ENCODE data around the gene ADAD2. TPM values are rescaled to one million over a fixed set of nuclear protein-coding genes. Genes with fewer than 3 reads are reported as not detected.
A peak's percentile ranks its signal among the peaks of the same experiment; 100 is the strongest.

ADAD2 gene
- total and polyA plus RNA-seq, 9 of the 15 experiments (the other 6 are each of a cell fraction or from before 2014, with no cell fraction given), result 0.07 TPM; not detected in 8

- TF ChIP-seq SRSF1 (IDR thresholded peaks at IDR 0.05; ENCODE audit: low read depth, low read length), result no peak
- no peak for TF ChIP-seq ZNF134 (CRISPR knock-in tag; conservative IDR thresholded peaks at IDR 0.05)
- TF ChIP-seq ZKSCAN8 (CRISPR knock-in tag; IDR thresholded peaks at IDR 0.05), result no peak
- 0 out of 2 replicates have a peak, but pooled peaks have one; percentile 8 for TF ChIP-seq DNMT1 (IDR thresholded peaks at IDR 0.05)
- no peak for TF ChIP-seq ZNF217 (CRISPR knock-in tag; IDR thresholded peaks at IDR 0.05)
- TF ChIP-seq CHD1 (IDR thresholded peaks at IDR 0.05; ENCODE audit: low read length), result no peak
- TF ChIP-seq EP400 (IDR thresholded peaks at IDR 0.05), result peak; percentile 89
- no peak for TF ChIP-seq NCOA1 (IDR thresholded peaks at IDR 0.05; ENCODE audit: low read depth)
- TF ChIP-seq ATF7 (IDR thresholded peaks at IDR 0.05), result peak; percentile 74
- no peak for TF ChIP-seq MCM2 (IDR thresholded peaks at IDR 0.05; ENCODE audit: low read depth)
- no peak for TF ChIP-seq HDAC3 (IDR thresholded peaks at IDR 0.05; ENCODE audit: borderline replicate concordance, partially characterized antibody)
- TF ChIP-seq ZNF143 (CRISPR knock-in tag; IDR thresholded peaks at IDR 0.05), result no peak
- TF ChIP-seq ZSCAN32 (CRISPR knock-in tag; IDR thresholded peaks at IDR 0.05), result peak; percentile 3; the same call in 1 of the 2 replicates
- TF ChIP-seq RFX1 (IDR thresholded peaks at IDR 0.05), result no peak
- no peak for TF ChIP-seq CREBBP (IDR thresholded peaks at IDR 0.05; ENCODE audit: low read depth, low read length)
- 0 out of 2 replicates have a peak, but pooled peaks have one; percentile 39 for TF ChIP-seq ZNF511 (CRISPR knock-in tag; IDR thresholded peaks at IDR 0.05)
- peak; percentile 44; the same call in 1 of the 2 replicates for TF ChIP-seq ZNF395 (CRISPR knock-in tag; IDR thresholded peaks at IDR 0.05)
- no peak for TF ChIP-seq MCM3 (IDR thresholded peaks at IDR 0.05)
- TF ChIP-seq STAT5B (CRISPR knock-in tag; IDR thresholded peaks at IDR 0.05), result no peak
- no peak for TF ChIP-seq SNRNP70 (optimal IDR thresholded peaks at IDR 0.05; ENCODE audit: low read depth, low read length)
- TF ChIP-seq RUNX1 (IDR thresholded peaks at IDR 0.05; ENCODE audit: low read depth), result no peak
- TF ChIP-seq MEIS2 (IDR thresholded peaks at IDR 0.05; ENCODE audit: partially characterized antibody), result no peak
- peak in 1 of 2 experiments; percentile 96; a peak in 2 of 4 replicates for TF ChIP-seq KDM4B (IDR thresholded peaks at IDR 0.05; ENCODE audit: borderline replicate concordance in 2 of 2, low read depth in 1 of 2)
- no peak for TF ChIP-seq NBN (IDR thresholded peaks at IDR 0.05; ENCODE audit: low read depth)
- peak; percentile 96 for TF ChIP-seq ETV1 (tag; conservative IDR thresholded peaks at IDR 0.05; ENCODE audit: low read depth)
- no peak for TF ChIP-seq FOXO4 (CRISPR knock-in tag; IDR thresholded peaks at IDR 0.05)
- TF ChIP-seq PHF8 (IDR thresholded peaks at IDR 0.05; ENCODE audit: borderline replicate concordance, low read length), result peak; percentile 91
These were observed 4.1 kb upstream of the ADAD2 start, which contains the start of gene TAF1C (continued) for GRCh38 chr16:84186685-84187437.

Data from K562 (cell line).